ENCODE measurements around the gene HBA1.

Gene HBA1

DNA sequence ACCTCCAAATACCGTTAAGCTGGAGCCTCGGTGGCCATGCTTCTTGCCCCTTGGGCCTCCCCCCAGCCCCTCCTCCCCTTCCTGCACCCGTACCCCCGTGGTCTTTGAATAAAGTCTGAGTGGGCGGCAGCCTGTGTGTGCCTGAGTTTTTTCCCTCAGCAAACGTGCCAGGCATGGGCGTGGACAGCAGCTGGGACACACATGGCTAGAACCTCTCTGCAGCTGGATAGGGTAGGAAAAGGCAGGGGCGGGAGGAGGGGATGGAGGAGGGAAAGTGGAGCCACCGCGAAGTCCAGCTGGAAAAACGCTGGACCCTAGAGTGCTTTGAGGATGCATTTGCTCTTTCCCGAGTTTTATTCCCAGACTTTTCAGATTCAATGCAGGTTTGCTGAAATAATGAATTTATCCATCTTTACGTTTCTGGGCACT lies 928 bp downstream of the HBA1 start:
- TF ChIP-seq, protein P1, sequence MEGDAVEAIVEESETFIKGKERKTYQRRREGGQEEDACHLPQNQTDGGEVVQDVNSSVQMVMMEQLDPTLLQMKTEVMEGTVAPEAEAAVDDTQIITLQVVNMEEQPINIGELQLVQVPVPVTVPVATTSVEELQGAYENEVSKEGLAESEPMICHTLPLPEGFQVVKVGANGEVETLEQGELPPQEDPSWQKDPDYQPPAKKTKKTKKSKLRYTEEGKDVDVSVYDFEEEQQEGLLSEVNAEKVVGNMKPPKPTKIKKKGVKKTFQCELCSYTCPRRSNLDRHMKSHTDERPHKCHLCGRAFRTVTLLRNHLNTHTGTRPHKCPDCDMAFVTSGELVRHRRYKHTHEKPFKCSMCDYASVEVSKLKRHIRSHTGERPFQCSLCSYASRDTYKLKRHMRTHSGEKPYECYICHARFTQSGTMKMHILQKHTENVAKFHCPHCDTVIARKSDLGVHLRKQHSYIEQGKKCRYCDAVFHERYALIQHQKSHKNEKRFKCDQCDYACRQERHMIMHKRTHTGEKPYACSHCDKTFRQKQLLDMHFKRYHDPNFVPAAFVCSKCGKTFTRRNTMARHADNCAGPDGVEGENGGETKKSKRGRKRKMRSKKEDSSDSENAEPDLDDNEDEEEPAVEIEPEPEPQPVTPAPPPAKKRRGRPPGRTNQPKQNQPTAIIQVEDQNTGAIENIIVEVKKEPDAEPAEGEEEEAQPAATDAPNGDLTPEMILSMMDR (IDR thresholded peaks at IDR 0.05; ENCODE audit: low read depth, low read length), result no peak
- no peak for DNase-seq (ENCODE audit: extremely low read depth, low read depth)

DNA sequence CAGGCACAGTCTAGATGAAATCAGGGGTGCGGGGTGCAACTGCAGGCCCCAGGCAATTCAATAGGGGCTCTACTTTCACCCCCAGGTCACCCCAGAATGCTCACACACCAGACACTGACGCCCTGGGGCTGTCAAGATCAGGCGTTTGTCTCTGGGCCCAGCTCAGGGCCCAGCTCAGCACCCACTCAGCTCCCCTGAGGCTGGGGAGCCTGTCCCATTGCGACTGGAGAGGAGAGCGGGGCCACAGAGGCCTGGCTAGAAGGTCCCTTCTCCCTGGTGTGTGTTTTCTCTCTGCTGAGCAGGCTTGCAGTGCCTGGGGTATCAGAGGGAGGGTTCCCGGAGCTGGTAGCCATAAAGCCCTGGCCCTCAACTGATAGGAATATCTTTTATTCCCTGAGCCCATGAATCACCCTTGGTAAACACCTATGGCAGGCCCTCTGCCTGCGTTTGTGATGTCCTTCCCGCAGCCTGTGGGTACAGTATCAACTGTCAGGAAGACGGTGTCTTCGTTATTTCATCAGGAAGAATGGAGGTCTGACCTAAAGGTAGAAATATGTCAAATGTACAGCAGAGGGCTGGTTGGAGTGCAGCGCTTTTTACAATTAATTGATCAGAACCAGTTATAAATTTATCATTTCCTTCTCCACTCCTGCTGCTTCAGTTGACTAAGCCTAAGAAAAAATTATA lies 1.6 kb downstream of the HBA1 start:
- TF ChIP-seq, protein P1 (IDR thresholded peaks at IDR 0.05; ENCODE audit: low read depth, low read length), result no peak
- DNase-seq (ENCODE audit: extremely low read depth, low read depth), result no peak

DNA sequence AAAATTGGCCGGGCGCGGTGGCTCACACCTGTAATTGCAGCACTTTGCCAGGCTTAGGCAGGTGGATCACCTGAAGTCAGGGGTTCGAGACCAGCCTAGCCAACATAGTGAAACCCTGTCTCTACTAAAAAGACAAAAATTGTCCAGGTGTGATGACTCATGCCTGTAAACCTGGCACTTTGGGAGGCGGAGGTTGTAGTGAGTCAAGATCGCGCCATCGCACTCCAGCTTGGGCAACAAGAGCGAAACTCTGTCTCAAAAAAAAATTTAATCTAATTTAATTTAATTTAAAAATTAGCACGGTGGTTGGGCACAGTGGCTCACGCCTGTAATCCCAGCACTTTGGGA lies 2.2 kb downstream of the HBA1 start:
- TF ChIP-seq, protein P1 (IDR thresholded peaks at IDR 0.05; ENCODE audit: low read depth, low read length), result no peak
- DNase-seq (ENCODE audit: extremely low read depth, low read depth), result no peak

DNA sequence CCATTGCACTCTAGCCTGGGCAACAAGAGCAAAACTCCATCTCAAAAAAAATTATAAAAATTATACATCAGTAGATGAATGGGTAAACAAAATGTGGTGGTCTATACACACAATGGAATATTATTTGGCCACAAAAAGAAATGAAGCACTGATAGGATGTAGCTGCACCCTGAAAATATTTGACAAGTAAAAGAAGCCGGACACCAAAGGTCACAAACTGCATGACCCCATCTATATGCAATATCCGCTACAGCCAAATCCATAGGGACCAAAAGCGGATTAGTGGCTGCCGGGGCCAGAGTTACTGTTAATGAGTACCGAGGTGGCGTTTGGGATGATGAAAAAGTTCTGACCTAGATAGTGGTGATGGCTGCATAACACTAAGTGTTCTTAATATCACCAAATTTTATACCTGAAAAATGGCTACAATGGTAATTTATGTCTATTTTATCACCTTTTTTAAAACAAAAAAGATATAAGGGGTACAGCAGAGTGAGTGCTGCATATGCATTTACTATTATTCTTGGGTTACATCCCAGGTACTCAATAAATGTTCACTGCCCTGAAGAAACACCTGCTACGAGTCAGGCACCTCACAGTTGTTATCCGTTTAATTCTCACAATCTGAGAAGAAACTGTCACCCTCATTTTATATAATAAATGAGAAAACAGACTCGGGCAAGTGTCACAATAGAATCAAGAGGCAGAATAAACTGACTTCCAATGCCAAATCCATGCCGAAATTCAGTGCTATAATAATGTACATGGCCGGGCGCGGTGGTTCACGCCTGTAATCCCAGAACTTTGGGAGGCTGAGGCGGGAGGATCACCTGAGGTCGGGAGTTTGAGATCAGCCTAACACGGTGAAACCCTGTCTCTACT lies 3.0 kb downstream of the HBA1 start:
- TF ChIP-seq, protein P1 (IDR thresholded peaks at IDR 0.05; ENCODE audit: low read depth, low read length), result no peak
- DNase-seq (ENCODE audit: extremely low read depth, low read depth), result no peak

DNA sequence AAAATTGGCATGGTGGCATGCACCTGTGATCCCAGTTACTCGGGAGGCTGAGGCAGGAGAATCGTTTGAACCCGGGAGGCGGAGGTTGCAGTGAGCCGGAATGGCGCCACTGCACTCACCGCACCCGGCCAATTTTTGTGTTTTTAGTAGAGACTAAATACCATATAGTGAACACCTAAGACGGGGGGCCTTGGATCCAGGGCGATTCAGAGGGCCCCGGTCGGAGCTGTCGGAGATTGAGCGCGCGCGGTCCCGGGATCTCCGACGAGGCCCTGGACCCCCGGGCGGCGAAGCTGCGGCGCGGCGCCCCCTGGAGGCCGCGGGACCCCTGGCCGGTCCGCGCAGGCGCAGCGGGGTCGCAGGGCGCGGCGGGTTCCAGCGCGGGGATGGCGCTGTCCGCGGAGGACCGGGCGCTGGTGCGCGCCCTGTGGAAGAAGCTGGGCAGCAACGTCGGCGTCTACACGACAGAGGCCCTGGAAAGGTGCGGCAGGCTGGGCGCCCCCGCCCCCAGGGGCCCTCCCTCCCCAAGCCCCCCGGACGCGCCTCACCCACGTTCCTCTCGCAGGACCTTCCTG lies 3.7 kb downstream of the HBA1 start, which contains the start of gene HBQ1:
Gene HBQ1, plus strand, starts transcription at position 359 of the 575 bp plus-strand sequence. Its CDS starts 28 bp downstream, at position 387.
- no peak for DNase-seq (ENCODE audit: extremely low read depth, low read depth)
- TF ChIP-seq, protein P1 (IDR thresholded peaks at IDR 0.05; ENCODE audit: low read depth, low read length), result no peak; the same call in 1 of the 2 replicates

DNA sequence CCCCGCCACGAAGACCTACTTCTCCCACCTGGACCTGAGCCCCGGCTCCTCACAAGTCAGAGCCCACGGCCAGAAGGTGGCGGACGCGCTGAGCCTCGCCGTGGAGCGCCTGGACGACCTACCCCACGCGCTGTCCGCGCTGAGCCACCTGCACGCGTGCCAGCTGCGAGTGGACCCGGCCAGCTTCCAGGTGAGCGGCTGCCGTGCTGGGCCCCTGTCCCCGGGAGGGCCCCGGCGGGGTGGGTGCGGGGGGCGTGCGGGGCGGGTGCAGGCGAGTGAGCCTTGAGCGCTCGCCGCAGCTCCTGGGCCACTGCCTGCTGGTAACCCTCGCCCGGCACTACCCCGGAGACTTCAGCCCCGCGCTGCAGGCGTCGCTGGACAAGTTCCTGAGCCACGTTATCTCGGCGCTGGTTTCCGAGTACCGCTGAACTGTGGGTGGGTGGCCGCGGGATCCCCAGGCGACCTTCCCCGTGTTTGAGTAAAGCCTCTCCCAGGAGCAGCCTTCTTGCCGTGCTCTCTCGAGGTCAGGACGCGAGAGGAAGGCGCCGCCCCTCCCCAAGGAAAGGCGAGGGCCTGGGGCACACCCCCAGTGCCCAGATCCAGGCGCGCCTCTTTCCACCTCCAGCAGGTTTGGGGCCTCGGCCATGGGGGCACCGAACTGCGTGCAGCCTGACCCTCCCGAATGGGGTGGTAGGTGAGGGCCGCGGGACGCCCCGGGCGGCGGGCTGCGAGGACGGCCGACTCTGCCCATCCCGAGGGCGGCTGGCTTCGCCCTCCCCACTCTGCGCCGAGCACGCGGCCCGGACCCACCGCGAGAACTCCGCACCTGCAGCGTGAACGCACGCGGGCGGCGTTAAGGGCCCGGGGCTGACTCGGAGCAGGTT lies 4.4 kb downstream of the HBA1 start:
- TF ChIP-seq, protein P1 (IDR thresholded peaks at IDR 0.05; ENCODE audit: low read depth, low read length), result no peak

More for the DNA sequence above, 4.4 kb downstream of the HBA1 start:
- DNase-seq (ENCODE audit: extremely low read depth, low read depth), result no peak

Data from AG09319 (cell line).